Astrocyte of the hippocampus (primary cell): ENCODE data around the gene DCUN1D3.
A peak's percentile ranks its signal among the peaks of the same experiment; 100 is the strongest.
"Not testable (repeated sequence)": the region's sequence is repeated elsewhere in the genome, so short reads cannot be mapped to it uniquely, and the experiment has no call there.

ENCODE experiments used
- DNase-seq: peaks from one replicate; pipeline ENCODE4 v3.0.0; 2011; ENCODE audit warnings: low read depth, low spot score

DCUN1D3 gene

DNA sequence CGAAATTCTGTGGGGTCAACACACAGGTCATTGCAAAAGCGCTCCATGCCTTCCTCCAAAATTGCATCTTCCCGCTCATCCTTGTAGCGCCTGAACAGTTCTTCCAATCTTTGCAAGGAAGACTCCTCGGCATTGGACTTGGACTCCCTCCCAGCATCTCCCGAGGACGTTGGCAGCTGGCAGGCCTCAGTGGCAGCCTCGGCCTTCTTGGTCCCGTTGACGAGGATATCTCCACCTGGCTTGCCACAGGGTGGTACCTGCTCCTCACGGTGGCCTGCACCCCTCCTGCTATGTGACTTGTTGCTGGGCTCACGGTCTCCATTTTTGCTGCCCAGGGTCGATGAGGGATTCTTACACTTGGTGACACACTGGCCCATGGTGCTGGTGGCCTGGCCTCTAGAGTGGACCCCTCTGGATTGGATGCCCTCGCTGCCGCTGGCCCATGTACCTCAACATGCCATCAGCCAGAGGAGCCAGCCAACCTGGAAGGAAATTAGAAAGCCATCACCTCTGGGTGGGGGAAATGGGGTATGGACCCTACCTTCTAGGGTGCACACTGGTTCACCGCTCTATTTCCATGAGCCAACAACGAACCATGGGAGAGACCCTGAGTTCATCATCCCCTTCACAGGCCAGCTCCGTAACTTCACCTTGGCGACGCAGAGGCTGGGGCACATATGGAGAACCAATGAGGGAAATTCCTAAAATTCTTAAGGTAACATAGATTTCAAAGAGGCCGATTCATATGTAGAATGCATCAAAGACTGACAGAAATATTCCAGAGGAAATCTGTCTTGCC is 37.8 kb downstream of the DCUN1D3 start:
- no peak for DNase-seq

DNA sequence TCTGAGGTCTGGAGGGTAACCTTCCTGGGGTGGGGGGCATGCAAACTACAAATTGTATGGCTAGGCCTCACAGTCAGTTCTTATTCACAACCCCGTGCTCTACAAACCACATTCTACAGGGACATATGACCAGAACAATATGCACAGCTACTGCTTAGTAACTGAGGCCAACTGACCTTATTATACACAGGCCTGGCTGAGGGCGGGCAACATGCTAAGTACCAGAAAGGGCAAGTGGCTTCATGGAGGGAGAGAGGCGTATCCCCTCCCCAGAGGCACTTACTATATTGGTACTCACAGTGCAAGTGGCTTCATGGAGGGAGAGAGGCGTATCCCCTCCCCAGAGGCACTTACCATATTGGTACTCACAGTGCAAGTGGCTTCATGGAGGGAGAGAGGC is 39.2 kb downstream of the DCUN1D3 start:
- not testable (repeated sequence) for DNase-seq

DNA sequence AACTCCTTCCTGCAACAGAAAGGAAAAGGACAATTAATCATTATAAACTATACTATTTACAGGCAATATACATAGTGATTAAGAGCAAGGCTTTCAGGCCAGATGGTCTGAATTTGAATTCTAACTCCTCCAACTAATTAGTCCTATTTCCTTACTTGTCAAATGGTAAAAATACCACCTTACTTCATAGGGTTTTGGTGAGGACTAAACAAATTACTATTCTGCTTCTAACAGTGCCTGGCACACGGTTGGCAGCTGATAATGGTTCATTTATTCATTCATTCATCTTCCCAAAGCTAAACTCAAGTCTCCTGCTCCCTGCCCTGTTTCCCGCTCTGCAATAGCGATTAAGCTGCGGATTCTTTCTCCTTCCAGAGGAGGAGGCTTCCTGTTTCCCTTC is 39.8 kb downstream of the DCUN1D3 start:
- no peak for DNase-seq

DNA sequence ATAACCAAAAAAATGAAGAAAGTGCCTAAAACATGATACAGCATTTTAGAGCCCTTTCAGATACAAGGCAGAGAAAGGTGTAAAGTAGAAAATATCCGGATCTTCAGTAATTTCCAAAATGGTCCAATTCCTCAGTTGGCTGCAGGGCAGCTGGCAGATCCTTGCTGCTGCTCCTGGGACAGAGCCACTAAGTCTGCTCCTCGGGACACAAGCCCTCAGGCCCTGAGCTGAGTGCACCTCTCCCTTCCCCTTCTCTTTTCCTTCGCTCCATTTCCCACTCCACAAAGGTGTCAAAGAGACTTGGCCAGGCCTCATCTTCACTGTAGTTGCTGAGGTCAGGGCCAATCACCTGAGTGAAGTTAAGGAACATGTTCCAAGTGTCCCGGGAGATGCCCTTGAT is 40.5 kb downstream of the DCUN1D3 start:
- DNase-seq = no peak

DNA sequence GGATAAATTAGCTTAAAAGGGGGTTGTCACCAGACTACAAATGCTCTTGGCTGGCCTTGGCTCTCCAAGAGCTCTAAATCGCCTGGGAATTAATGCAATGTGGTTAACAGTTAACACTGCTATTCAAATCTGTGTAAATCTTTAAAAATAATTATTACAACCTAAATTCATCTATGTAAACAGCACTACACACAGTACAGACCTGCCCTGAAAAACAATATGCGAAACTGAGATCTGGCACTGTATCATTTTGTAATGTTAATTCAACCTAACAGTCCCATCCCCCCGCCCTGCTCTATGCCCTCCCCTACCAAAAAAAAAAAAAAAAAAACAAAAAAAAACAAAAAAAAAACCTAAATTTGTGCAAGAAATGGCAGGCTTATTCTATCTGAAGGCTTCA is 40.9 kb downstream of the DCUN1D3 start:
- DNase-seq = no peak

DNA sequence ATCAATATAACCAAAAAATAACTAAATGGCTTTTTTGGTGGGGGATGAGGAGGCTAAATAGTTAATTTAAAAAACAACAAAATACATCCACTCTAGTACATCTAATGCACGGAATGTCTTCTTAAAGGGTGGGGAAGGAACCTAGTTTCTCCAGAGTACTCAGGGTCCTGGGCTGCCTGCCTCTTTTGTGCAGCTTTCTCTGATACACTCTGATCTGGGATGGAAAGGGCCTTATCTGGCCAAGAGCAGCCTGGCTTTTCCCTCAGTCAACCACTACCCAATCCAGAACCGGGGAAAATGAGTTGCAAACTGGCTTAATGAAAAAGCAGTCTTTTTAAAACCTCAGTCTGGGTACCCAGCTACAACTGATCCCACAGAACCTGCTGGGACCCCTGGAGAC is 42.9 kb downstream of the DCUN1D3 start:
- no peak for DNase-seq

DNA sequence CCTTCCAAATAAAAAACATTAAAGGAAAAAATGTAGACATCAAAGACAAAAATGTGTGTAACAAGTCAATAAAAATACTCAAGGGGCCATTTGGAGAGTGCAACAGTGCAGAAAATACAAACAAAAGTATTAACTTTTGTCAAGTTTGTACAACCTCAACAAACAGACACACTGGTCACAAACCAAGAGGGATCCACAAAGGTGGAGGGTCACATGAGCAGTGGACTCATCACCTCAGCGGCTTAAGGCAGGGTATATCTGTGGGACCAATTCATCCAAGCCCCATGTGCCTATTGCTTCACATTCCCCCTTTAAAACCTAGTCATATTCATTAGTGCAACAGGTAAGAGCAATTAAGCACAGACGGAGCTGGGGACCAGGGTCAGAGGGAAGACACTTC is 45.2 kb downstream of the DCUN1D3 start:
- no peak for DNase-seq

DNA sequence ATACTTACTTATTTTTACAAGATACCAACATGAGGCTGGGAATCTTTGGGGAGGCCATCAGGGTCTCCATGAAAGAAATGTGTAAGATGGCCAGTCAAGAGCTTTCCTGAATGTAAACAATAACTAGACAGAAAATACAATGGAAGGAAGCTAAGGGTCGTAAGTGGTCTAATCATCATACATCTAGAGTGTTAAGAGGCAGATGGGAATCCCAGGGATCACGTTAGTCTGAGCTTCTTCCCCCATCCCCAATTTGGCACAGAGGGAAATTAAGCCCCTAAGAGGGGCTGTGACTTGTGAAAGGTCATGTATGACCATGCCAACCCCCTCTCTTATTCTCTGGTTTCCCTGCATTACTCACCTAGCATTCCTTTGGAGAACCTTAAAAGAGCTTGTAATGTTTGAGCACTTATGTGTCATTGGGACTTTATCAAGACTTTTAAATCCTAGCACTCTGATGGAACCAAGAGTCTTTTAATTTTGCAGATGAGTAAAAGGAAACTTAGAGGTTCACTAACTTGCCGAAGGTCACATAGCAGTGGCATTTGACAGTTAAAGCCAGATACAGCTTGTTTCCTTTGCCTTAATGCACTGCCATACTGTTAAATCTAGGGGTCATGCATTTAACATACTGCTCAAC is 46.1 kb downstream of the DCUN1D3 start:
- DNase-seq = no peak

DNA sequence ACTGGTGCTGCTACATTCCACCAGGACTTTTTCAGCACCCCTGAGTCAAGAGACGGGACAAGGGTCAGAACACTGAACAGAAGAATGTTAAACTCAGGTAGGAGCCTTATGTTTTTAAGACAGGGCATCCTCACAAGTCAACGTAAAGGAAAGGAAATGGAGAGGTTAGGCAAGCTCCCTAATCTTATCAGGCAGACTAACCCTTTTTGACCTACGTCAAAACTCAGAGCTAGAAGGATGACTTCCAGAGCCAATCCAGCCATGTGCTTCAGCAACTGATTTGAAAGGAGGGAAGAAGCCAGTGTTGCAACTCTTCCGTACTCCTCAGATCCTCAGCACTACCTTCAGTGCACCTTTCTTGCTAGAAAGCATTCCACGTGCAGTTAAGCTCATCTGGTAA is 47.0 kb downstream of the DCUN1D3 start:
- no peak for DNase-seq

DNA sequence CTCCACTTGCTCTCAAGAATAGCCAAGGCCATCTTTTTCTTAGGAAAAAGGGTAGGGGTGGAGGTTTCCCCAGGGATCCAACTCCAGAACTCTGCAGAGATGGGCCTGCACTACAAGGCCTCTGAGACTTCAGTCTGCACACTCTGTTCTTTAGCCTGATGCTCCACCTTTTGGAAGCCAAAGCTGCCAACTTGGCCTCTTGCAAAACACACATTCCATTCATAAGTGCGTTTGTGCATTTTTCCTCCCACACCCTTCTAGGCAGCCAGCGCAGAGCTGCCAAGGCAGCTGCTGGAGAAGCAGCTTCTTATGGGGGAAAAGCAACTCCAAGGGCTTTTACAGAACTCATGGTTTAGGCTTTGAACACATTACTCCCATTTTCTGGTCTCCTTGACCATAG is 48.6 kb downstream of the DCUN1D3 start:
- peak; percentile 93 for DNase-seq

DNA sequence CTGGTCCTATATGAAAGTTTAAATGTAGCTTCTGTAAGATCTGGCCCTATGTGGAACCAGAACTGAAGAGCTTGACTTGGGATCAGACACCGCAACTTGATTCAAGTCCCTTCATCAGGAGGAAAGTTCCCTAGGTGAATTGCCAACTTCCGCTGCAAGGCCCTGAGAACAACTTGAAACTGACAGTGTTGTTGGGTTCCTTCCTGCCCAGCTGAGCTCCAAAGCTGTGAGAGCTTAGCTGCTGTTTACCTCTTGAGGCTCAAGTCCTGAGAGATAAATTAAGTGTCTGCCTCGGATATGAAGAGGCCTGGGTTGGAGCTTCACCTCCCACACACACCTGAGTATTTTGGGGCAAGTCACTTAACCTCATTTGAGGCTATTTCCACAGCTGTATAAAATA is 49.2 kb downstream of the DCUN1D3 start:
- no peak for DNase-seq

DNA sequence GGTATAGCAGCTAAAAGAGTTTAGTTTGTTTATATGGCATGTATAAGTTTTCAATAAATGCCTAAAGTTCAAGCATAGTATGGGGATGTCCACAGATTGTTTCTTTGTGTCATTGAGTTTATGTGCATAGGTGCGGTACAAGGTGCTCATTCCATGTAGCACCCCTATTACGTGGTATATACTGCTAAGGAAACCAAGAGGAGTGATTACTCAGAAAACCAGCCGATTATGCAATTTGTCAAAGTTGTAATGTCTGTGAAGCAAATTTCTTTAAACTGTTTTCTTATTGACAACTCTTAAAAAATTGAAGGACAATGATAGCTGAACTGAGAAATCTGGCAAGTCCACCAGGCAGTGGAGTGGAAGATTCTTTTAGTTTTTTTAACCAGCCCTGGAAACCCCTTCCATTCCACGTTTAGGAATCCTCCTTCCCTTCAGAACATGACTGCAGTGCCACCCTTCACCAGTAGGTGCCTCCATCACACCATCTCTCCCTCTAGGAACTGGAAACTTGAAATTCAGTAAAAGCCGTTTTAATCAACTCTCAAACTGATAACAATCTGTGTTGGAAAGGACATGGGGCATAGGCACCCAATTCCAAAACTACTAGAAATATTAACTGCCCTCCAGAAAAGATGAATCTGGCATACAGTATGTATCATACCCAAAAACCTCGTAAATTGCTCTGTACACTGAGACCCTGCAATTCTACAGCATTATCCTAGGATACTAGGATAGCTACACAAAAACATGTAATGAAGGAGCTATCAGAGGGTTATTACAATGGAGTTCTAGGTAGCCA is 50.4 kb downstream of the DCUN1D3 start:
- DNase-seq = peak; percentile 82

DNA sequence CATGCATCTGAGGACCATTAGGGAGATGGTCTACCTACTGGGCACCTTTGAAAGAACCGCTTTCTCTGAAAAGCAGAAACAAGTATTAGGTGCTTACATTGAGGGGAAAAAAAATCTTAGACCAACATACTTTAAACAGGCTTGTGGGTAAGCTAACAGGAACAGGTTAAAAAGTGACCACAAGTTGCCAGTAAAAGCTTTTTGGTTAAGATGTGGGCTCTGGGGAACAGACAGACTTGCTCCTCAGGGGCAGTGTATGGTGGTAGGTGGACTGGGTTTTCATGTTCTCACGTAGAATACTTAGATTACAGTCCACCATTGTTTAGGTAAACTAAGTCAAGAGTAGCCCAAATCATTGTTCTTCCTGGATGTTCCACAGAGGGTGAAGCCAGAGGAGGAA is 52.6 kb downstream of the DCUN1D3 start:
- DNase-seq = no peak

DNA sequence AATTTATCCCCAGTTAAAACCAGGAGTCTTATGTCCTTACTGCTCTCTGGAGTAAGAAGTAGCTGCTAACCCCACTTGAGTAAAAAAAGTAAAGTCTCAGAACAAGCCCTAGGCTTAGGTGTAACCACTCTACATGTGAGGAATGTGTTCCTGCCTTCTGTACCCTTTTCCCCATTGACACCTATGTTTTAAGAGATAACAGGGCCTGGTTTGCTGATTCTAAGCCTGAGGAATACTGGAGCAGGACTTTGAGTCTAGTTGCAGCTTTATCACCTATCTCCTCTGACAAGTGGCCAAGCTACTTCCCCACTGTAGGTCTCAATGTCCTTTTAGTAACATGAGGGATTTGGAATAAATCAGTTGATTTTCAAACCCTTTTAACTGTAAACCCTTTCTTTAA is 53.6 kb downstream of the DCUN1D3 start:
- DNase-seq = no peak

DNA sequence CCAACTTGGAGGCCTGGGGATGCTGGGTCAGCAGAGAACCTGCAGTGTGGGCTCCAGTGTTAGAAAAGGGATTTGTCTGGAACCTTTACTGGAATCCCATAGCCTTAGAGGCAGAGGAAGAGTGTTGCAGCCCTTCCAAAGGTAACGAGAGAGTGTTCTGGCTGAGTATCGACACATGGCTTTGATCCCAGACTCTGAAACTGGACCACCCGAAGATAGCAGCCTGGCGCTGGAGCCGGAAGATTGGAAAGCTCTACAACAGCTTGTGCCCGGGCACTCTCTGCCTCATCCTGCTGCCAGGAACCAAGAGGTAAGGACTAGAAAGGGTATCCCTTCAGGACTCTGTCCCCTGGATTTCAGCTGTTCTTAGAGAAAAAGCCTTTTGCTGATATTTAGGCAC is 54.1 kb downstream of the DCUN1D3 start:
- DNase-seq = no peak

DNA sequence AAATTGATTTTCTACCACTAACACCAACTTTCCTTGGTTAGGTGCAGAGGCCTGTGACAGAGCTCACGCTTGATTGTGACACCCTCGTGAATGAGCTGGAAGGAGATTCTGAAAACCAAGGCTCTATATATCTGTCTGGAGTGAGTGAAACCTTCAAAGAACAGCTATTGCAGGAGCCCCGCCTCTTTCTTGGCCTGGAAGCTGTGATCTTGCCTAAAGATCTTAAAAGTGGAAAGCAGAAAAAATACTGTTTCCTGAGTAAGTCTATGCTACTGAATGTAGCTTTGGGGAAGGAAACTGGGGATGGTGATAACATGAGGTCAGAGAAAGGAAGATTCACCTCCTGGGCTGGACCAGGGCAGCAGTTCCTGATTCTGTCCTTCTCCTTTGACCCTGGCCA is 55.6 kb downstream of the DCUN1D3 start:
- no peak for DNase-seq

DNA sequence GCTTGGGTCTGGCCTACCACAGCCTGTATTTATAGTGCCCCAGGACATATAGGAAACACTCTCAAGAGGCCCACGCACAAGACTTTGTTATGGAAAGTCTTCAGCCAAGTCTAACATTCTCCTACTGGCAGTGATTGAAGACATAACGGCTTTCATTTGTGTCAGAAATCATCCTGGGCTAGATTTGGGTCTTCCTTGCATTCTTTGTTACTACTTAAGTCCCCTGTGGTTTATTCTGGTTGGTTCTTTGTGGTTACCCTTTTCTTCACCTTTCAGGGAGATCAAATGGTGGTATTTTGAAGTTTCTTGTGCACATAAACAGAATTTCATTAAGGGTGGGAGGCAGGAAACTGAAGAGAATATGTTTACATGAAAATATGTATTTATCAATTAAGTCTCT is 56.1 kb downstream of the DCUN1D3 start:
- peak; percentile 20 for DNase-seq

DNA sequence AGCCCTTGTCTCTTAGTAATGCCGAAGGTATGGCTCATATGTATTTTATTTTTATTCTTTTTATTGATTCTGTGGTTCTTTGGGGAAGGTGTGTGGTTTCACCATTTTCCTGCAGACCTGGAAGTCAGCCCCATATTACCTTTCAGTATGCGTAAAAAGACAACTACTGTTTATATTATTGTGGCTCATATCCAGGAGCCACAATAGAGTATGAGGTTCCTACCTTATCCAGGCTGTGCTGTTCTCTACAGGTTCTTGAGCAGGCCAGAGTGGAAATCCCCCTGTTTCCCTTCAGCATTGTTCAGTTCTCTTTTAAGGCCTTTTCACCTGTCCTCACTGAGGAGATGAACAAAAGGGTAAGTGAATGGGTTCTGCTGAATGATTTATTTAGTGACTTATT is 60.7 kb downstream of the DCUN1D3 start:
- DNase-seq = no peak

DNA sequence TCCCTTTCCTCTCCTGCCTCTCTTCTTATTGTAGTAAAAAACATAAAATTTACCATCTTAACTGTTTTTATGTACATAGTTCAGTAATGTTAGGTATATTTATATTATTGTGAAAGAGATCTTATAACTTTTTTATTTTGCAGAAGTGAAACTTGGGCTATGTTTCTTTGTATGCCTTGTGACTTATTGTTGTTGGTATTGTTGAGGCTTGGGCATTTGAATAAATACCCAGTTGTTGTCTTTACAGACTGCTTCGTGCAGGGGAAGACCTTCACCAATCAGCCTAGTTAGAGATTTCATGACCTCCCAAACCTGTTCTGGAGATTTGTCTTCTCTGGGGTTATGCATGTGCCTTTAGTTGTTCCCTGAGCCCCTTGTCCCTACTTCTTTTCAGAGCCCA is 61.9 kb downstream of the DCUN1D3 start:
- DNase-seq = no peak

DNA sequence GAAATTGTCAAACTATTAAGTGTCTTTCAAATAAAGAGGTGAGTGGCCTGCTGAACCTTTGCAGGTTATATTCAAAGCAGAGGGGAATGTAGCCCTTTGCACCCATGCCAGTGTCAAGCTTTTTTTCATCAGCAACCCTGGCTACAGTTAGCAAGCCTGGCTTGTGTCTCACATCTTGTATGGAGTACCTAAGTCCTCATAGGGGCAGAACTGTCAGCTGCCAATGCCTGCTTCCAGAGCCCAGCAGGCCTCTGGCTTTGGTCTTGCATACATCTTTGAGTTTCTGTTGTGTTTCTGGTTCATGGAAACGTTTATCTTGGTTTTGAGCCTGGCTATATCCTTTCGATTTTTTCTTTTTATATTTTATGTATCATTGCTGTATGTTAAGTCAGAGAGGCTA is 67.1 kb downstream of the DCUN1D3 start:
- DNase-seq = no peak

DNA sequence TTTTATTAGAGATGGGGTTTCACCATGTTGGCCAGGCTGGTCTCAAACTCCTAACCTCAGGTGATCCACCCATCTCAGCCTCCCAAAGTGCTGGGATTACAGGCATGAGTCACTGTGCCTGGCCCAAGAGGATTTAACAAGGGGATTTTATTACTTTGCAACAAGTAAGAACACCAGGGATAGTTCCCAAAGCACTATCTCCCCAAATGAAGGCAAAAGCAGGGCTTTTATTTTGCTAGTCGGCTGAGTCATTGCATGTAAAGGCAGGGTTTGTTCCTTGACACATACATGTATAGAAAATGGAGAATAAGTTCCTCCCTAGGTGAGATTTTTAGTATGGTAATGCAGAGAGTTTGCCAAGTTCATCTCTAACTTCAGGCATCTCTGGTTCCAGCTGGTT is 69.8 kb downstream of the DCUN1D3 start:
- no peak for DNase-seq

DNA sequence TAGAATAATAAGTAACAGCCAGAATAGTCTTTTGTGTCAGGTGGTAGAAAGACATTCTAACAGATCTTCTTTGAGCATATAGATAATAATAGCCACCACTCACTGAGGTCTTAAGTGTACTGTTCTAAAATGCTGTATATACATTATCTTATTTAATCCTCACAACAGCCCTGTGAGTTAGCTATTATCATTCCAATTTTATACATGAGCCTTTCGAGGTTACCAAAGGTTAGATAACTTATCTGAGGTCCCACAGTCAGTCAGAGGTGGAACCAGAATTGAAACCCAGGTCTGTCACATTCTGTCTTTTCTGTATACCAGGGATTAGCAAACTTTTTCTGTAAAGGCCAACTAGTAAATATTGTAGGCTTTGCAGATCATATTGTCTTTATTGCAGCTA is 70.6 kb downstream of the DCUN1D3 start:
- no peak for DNase-seq
